Measurements from ENCODE around the gene EXOSC5.
A peak's percentile ranks its signal among the peaks of the same experiment; 100 is the strongest.

DNA sequence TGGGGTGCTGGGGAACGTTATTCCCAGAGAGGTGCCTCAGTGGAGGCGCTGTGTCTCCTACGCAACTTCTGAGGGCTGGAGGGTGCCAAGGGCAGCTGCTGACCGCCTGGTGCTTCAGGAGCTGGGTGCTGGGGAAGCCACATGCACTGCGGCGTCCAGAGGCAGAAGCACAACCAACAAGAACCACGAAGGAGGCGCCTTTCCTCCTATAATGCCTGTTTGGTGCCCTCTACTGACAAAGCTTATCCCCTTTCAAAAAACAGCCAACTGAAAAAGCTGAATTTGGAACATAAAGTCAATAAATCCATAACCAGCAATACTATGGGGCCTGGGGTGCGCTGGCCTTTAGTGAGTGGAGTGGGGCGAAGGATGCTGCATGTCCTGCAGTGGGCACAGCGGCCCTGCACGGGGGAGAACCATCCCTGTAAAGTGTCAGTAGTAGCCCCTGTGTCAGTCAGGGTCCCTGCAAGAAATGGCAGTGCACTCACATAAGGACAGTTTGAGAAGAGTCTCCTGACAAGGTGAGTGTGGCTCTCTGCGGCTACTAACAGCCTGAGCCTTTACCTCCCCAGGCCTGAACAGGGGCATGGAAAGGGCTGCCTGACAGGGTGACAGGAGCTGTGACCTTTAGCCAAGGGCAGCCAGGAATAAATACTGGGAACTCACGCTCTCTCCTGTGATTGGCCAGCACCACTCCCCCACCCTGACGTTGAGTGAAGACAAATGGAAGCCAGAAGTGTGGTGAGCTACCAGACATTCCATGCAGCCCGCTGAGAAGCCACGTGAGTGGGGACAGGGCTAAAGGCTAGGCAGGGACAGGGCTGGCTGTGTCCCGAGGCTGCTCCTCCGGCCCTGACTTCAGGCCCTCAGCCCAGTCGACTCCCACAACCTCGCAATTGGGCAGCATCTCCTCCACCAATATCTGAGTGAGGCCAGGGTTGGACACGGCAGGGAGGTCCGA, 34.5 kb upstream of the EXOSC5 start:
- peak in 5 of 7 experiments; percentile 7 to 35 (median 16) for TF ChIP-seq CTCF (IDR thresholded peaks at IDR 0.05)
- no peak for TF ChIP-seq POLR2A (IDR thresholded peaks at IDR 0.05)

Measured in body of pancreas (tissue), 4 donors.